ENCODE measurements around the gene FOXF1. TPM values are rescaled to one million over a fixed set of nuclear protein-coding genes. Genes with fewer than 3 reads are reported as not detected.

Gene FOXF1
- total and polyA plus RNA-seq, 2 donors from 2014 or later = 0.57 to 0.67 TPM

DNA sequence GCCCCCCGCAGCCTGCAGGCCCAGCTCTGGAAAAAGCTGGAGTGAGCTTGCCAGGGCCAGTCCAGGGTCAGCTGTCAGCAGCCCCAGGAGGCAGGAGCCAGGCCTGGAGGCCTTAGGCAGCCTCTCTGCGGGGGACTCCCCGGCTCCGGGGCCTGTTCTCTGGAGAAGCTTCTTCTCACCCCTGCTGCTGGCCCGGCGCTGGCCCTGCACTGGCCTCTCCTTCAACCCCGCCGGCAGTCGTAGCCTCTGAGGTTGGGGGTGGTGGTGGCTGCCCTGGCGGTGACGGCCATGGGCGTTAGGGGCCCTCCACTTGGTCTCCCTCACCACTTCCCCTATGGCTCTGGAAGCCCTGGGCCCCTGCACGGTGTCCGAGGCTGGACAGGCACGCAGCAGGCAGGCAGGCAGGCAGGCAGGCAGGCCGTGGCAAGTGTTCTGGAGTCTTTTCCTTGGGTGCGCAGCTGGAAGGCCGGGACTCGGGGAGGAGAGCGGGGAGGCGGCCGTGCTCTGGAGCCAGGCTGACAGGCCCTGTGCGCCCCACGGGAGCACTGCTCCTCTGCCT, 2.1 kb downstream of the FOXF1 start:
- Histone ChIP-seq H3K27ac (ENCODE audit: low read depth in 2 of 2, low read length in 2 of 2) (no peak overlapping the region), H3K27me3 (ENCODE audit: control insufficient read depth, insufficient read depth, low read length) (peaks cover 58% of the 10 kb centered on the region), H3K9ac (ENCODE audit: low read length in 3 of 3) (no peak overlapping the region), H3K9me3 (ENCODE audit: control insufficient read depth in 2 of 3, insufficient read depth in 1 of 3, low read length in 3 of 3) (no peaks in the 10 kb centered on the region), H3K4me3 (ENCODE audit: low read length in 3 of 3) (no peak overlapping the region), H3K4me1 (ENCODE audit: control insufficient read depth in 2 of 3, insufficient read depth in 2 of 3, low read depth in 1 of 3, low read length in 3 of 3) (peaks cover 0 to 13% (median 0%) of the 10 kb centered on the region in 3 donors), H3K36me3 (ENCODE audit: control insufficient read depth in 2 of 3, insufficient read depth in 3 of 3, low read length in 3 of 3) (no peaks in the 10 kb centered on the region)
- intact Hi-C loops (cut with DNase I) = loop anchor here (10.0 kb wide), 1 partner anchor 698 kb away; no protein-coding TSS in a partner anchor
- DNase-seq (peak in 1 of 5 donors; percentile 67), FAIRE-seq (no peak)
- TF ChIP-seq CTCF (IDR thresholded peaks at IDR 0.05; ENCODE audit: borderline replicate concordance, extremely low read depth, insufficient read depth) = no peak

GRCh38 chr16:86512860-86513470, 2.6 kb downstream of the FOXF1 start:
- no peak overlapping the region for H3K27ac ChIP-seq (ENCODE audit: low read depth in 2 of 2, low read length in 2 of 2)
- peak in 2 of 5 donors; percentile 11 to 66 for DNase-seq
- H3K27me3 ChIP-seq (ENCODE audit: control insufficient read depth, insufficient read depth, low read length) = peaks cover 58% of the 10 kb centered on the region

DNA sequence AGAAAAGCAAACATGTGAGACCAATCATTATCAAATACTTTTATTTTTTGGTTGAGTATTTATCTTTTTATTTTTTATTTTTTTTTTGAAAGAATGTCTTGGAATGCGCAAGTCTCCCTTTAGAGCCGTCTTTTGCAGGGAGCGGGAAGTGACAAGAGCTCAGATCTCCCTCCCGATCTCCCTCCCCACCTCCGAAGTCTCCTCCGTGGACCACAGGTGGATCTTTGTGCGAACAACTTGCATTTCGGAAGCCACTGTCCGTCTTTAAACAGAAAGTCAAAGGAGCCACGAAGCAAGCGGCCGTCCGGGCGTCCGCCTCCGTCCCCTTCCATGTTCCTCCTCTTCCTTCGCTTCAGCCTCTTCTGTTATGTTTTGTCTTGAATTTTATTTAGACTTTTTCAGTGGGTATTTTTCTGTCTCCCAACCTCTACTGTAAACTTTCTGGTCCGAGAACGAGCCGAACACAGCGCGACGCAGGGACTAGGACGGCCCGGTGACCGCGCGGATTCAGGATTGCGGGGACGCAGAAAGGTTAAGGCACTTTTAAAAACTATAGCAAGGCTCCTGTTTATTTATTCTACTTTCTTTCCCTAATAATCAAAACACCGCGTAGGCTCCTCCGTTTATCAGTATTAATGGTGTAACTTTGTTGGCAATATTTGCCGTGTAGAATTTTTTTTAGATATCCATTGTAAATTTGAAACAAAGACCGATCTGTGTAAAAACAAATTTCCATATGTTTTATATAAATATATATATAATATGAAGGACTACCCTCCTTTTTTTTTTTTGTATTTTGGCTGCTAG, 3.3 kb downstream of the FOXF1 start:
- H3K4me3 ChIP-seq (ENCODE audit: low read length in 3 of 3) = no peak overlapping the region
- DNase-seq = peak in 3 of 5 donors; percentile 22 to 51 (median 29)

More at GRCh38 chr16:86512860-86513470, 2.6 kb downstream of the FOXF1 start:
- no peak overlapping the region for H3K9ac ChIP-seq (ENCODE audit: low read length in 3 of 3)
- TF ChIP-seq CTCF (IDR thresholded peaks at IDR 0.05; ENCODE audit: borderline replicate concordance, extremely low read depth, insufficient read depth) = no peak
- H3K36me3 ChIP-seq (ENCODE audit: control insufficient read depth in 2 of 3, insufficient read depth in 3 of 3, low read length in 3 of 3) = no peaks in the 10 kb centered on the region
- intact Hi-C loops (cut with DNase I) = loop anchor here (10.0 kb wide), 1 partner anchor 698 kb away; no protein-coding TSS in a partner anchor
- peaks cover 0 to 9% (median 0%) of the 10 kb centered on the region in 3 donors for H3K4me1 ChIP-seq (ENCODE audit: control insufficient read depth in 2 of 3, insufficient read depth in 2 of 3, low read depth in 1 of 3, low read length in 3 of 3)
- no peak for FAIRE-seq
- no peak overlapping the region for H3K4me3 ChIP-seq (ENCODE audit: low read length in 3 of 3)
- H3K9me3 ChIP-seq (ENCODE audit: control insufficient read depth in 2 of 3, insufficient read depth in 1 of 3, low read length in 3 of 3) = no peaks in the 10 kb centered on the region

More for the DNA sequence above, 3.3 kb downstream of the FOXF1 start:
- no peak for FAIRE-seq
- intact Hi-C loops (cut with DNase I) = loop anchor here (10.0 kb wide), 1 partner anchor 699 kb away; no protein-coding TSS in a partner anchor
- H3K36me3 ChIP-seq (ENCODE audit: control insufficient read depth in 2 of 3, insufficient read depth in 3 of 3, low read length in 3 of 3) = no peaks in the 10 kb centered on the region
- H3K27me3 ChIP-seq (ENCODE audit: control insufficient read depth, insufficient read depth, low read length) = peaks cover 59% of the 10 kb centered on the region
- no peak overlapping the region for H3K27ac ChIP-seq (ENCODE audit: low read depth in 2 of 2, low read length in 2 of 2)
- no peak for TF ChIP-seq CTCF (IDR thresholded peaks at IDR 0.05; ENCODE audit: borderline replicate concordance, extremely low read depth, insufficient read depth)
- peaks cover 0 to 3% (median 0%) of the 10 kb centered on the region in 3 donors for H3K4me1 ChIP-seq (ENCODE audit: control insufficient read depth in 2 of 3, insufficient read depth in 2 of 3, low read depth in 1 of 3, low read length in 3 of 3)
- H3K9me3 ChIP-seq (ENCODE audit: control insufficient read depth in 2 of 3, insufficient read depth in 1 of 3, low read length in 3 of 3) = no peaks in the 10 kb centered on the region
- H3K9ac ChIP-seq (ENCODE audit: low read length in 3 of 3) = no peak overlapping the region

Measured in kidney (tissue), 14 donors.